Muscle of arm (tissue), 12 donors: ENCODE results near the gene SEMA6C. TPM values are rescaled to one million over a fixed set of nuclear protein-coding genes. Genes with fewer than 3 reads are reported as not detected.

Source experiments
- DNase-seq: peaks from one replicate; pipeline ENCODE4 v3.0.0-alpha.2; 2013
- polyA plus RNA-seq, 12 donors: library from polyadenylated mRNA; unstranded; fragments of 120-200 nt; gene quantifications; one replicate each; pipeline ENCODE4 v1.2.1, GENCODE V29; 2013; ENCODE audit not compliant: insufficient read length in 12 of 12

The SEMA6C gene
- polyA plus RNA-seq, 12 donors: 46.0 to 132 (median 78.0) TPM; not detected in 1

DNA sequence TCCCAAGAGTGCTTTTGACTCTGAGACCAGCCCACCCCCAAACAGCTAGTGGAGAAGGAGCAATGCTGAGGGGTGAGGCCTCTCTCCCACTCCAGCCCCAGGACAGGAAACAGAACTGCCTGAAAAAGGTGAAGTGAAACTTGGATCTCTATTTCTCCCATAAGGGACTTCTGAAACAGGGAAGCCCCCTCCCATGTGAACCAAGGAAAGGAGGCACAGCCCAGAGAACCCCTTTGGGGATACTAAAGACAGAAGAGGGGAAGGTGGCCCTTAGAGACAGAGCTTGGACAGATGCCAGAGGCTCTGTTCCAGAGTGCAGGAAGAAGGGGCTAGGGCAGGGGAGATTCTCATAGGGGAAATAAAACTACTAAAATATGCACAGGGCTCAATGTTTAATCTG, 12.9 kb upstream of the SEMA6C start:
- no peak for DNase-seq

DNA sequence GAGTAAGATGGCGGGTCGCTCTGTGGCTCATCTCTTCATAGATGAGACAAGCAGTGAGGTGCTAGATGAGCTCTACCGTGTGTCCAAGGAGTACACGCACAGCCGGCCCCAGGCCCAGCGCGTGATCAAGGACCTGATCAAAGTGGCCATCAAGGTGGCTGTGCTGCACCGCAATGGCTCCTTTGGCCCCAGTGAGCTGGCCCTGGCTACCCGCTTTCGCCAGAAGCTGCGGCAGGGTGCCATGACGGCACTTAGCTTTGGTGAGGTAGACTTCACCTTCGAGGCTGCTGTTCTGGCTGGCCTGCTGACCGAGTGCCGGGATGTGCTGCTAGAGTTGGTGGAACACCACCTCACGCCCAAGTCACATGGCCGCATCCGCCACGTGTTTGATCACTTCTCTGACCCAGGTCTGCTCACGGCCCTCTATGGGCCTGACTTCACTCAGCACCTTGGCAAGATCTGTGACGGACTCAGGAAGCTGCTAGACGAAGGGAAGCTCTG, 12.4 kb upstream of the SEMA6C start:
- DNase-seq: no peak

DNA sequence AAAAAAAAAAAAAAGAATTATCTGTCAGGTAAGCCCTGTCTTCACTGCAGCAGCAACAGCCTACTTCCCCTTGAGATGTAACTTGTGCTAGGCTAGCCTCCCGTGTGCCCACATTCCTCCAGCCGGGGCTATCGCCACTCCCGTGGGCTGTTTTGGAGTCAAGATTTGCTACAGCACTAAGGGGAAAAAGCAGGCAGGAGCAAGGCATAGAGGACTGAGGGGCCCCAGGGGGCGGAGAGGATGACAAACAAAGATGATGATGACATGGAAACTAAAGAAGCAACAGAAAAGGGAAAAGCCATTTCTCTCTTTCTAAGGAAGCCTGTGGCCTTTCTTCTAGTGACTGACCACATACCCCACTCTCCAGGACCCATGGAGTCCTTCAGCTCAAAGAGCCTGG, 11.9 kb upstream of the SEMA6C start:
- DNase-seq: no peak

DNA sequence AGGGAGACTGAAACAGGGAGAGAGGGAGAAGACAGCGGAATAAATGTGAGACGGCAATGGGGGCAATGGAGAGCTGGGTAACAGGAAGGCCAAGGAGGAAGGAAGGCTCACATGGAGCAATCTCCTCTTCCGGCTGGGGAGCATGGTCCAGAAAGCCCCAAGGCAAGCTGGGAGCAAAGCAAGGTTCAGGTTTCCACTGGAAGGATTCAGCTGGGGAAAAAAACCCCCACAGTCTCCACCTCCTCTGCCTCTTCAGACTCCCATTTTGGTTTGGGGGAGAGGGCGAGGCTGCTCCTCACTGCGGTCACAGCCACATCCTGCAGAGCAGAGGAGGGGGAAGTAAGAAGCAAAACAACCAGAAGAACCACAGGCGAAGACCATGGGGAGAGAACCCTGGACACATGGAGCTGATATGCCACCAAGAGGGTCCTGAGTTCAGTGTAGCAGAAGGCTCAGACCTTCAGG, 10.7 kb upstream of the SEMA6C start:
- no peak for DNase-seq

DNA sequence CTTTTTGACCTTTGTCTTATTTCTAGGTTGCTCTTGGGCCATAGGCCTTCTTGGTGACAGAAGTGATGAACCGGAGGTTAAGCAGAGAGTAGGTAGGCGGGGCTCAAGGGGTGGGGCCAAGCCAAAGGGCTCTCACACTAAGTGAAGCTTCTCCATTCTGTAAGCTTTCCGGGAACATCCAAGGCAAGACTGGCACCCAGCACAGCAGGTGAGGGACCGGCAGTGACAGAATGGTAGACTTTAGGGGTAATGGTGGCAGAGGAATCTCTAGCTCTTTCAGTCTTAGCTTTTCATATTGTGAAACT, 10.0 kb upstream of the SEMA6C start, which contains the start of gene TNFAIP8L2:
TNFAIP8L2 (plus strand) TSS at position 135 of the 305 bp plus-strand sequence. CDS start 2,049 bp downstream, outside the sequence.
- DNase-seq: no peak

DNA sequence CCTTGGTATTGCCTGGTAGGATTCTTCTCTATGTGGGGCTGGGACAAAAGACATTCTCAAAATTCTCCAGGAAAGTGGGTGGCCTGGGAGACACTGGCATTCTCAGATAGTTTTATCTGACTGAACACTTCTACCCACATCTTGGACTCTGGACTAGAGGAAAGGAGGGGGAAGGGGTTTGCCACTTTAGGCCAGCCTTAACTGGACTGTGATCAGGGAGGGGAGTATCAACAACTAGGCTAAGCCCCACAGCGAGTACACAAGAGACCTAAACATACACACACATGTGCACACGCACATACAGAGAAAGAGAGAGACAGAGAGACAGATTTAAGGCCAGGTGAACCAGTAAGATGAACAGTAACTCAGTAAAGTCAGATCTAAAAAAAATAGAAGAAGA, 1.2 kb upstream of the SEMA6C start:
- no peak for DNase-seq

DNA sequence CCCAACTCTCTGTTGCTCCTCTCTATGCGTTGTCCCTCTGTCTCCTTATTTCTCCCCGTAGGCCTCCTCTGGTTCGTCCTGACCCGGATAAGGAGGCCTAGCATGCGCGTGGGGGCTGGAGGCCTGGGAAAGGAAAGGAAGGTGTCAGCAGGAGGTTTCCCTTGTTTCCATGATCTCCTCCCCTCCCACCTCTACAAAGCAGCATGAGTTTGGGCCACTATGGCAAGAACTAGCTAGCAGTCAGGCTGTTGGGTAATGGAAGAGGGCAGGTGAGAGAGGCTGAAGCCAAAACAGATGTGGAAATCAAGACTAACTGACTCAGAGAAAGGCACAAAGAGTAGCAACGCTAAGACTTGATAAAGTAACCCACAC, 687 bp upstream of the SEMA6C start:
- DNase-seq: no peak

DNA sequence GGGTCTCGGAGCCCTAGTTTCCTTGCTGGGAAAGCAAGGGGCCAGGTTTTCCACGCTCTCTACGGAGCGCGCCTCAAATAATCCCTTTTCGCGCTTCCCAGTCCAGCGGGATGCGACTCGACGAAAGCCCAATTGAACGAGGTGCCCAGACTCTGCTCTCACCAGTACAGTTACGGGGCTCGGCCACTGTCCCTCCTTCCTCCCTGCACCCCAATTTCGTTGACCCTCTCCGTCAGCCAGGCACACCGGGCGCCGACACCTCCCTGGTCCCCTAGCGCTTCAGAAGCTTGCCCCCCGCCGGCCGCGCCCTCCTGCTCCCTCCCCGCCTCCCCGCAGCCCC, 389 bp downstream of the SEMA6C start:
- no peak for DNase-seq

DNA sequence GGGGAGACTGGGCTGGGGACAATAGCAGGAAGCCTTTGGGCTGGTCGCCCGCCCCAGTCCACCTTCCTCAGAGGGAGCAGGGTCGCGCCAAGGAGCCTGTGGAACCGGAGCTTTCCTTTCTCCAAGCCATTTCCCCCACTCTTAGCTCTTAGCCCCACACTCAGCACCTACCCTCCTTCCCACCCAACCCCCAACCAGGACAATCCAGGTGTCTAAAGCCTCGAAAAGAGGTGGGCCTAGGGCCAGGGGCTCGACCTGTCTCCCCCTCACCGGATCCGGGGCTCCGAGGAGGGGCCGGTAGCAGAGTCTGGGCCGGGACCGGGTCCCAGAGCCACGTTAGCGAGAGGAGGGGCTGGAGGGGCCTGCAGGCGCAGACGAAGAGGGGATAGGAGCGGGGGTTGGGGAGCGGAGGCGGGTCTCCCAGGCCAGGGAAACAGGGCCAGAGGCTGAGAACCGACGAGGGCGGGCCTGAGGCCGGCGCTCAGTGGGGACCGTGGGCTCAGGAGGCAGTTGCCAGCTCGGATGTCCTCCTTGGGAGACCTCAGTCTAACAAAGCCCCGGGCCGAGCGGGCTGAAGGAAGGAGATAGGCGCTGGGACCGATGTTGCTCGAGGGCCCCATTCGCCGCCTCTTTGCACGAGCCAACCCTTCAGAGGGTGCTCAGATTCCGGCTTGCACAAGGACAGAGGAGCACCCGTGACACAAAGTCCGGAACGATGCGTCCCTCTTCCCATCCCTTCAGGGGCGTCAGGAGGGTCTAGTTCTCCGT, 943 bp downstream of the SEMA6C start:
- DNase-seq: no peak

DNA sequence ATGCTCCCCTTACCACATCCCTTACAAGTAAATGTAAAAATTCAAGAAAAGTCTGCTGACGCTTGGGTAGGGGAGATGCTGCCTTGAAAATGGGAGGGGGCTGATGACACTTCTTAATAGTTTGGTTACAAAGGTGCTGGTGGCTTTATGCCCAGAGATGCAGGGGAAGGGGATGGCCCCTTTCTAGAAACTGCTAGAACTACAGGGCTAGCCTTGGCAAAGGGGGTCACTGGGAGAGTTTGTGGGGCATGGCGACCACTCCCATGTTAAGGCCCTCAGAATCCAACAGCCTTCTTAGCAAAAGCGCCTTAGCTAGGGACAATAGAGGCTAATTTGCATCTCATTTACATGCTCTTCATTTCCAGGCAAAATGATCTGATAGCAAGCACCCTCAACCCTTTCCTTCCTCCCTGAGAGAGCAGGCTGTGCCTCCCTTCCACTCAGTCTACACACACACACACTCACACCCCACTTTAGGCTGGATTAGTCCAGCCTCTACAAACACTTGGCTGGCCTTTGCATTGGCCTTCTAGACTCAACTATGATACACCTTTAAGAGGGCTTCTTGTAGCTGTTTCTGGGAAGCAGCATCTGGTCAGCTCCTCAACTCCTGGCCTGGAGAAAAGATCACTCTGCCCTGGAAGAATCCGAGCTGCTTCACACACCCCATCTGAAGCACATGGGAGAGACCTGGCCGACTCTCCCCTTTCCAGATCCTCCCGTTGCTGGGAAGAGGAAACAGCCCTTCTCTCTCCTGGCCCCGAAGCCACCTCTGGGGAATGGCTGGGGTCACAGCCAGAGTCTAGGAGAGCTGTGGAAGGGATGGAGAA, 1.7 kb downstream of the SEMA6C start:
- DNase-seq: peak; percentile 64

DNA sequence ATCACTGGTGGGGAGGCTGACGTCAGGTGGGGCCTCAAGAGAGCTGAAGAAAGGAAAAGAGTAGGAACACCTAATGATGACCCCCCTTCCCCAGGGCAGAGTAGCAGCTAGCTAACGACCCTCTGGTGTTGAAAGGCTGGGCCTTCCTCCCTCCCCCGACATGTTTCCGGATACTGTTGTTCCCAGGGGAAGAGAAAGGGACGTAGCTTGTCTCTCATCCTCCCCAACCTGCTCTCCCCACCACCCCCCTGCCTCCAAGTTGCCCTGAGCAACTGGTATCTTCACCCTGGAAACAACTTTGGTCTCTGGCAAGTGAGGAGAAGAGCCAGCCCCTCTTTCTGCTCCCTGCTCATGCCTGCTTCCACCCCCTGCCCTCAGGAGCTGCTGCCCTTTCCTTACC, 2.4 kb downstream of the SEMA6C start:
- DNase-seq: no peak

DNA sequence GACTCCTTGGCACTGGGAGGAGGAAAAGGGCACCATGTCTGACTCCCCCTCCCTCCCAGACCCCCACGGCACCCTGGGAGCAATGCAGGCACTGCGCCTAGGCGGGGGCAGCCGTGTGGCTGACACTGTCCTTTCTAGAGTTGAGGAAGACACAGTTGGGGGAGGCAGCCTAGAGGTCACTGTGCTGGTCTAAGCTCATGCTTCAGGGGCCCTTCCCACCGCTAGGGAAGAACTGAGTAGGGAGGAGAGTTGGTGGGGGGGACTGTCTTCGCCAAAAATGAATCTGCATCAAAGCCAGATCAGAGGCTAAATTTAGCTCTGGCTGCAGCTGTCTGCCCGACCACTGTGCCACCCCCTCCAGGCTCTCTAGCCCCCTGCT, 3.4 kb downstream of the SEMA6C start:
- DNase-seq: no peak

DNA sequence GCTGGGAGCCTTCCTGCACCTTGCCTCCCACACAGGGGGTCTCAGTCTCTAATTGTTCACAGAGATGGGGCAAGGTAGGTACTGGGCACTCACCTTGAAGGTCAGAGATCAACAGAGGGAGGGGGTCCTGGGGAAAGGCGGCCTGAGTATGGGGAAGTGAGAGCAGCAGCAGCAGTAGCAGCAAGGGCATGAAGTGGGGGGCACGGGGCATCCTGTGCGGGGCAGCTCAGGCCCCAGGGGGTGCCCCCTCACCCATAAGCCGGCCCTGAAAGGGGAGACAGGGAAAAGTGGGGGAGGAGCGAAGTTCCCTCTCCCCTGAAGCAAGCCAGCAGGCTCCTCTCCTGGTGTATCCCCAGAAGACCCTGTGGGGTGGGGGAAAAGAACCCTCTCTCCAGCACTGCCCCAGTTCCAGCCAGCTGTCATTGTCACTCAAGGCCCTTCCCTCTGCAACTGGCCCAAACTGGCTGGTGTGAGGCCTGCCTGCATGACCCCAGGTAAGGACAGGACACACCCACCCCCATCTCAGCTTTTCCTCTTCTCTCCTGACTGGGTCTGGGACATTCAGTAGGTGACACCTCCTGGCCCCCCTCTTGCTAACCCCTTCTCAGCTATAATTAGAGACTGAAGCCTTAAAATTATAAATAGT, 3.9 kb downstream of the SEMA6C start:
- no peak for DNase-seq

DNA sequence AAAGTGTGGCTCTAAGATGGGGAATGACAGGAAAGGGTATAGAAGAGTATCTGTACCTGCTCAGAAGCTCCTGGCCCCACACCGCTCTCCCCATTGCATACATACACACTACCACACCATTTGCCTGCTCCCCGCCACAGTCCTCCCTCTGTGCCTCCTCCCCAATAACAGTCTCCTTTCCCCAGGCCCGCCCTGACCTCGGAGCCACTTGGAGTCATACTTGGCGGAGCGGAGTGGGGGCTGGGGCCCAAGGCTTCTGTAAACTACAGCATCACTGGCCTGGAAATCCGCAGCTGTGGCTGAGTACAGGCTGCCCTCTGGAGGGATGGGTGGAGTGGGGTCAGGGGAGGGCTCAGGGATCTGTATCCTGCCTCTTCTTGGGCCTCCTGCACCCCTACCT, 8.6 kb downstream of the SEMA6C start:
- no peak for DNase-seq

DNA sequence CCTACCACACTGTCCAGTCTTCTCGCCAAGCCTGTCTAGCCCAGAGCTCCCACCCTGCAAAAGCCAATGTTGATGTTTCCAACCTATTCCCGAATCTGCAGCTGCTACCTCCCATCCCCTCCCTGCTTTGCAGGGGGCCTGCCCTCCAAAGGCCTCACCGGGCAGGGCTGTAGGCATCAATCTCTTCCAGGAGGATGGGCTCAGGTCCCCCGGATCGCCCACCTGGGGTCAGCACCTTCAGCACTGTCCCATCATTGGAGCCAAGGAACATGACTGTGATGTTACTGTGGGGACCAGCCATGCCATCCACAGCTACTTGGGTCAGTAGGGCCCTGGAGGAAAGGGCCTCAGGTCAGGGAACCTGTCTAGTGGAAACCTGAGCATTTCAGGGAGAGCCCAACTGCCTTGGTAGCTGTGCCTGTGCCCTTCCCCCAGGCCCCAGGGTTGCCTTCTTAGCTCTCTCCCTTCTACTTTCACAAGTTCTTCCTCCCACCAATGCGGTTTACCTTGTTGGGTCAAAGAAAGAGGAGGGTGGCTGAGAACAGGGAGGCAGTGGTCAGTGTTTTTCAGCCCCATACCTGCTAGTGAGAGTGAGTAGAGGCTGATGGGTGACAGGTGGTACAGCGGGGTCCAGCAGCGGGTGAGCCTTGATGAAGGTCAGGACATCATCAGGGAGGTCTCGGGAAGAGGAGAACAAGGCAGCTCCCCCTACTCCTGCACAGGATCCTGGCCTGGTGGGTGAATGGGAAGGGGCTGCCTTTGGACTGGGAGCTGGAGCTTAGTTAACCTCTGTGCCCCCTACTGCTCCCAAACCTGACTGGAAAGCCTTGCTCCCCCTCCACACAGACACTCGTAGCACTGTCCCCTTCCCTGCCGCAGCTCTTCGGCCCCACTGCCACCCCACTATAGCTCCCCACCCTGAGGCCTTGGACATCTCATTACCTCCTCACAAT, 10.7 kb downstream of the SEMA6C start:
- DNase-seq: no peak

DNA sequence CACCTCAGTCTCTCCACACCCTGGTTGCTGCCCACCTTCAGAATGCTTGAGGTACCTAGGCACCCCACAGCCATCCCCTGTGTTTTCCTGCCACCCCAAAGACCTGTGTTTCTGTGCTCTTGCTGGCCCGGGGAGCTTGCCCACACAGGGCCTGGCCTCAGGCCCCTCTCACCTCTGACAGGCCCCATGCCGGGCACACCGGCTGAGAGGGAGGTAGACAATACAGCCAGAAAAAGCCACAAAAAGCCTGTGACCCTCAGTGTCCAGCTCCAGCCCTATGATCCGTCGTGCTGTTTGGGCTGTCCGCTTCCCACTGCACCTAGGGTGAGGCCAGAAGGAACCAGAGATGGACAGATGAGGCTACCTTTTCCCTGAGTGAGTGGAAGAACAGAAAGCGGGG, 11.4 kb downstream of the SEMA6C start:
- DNase-seq: no peak

DNA sequence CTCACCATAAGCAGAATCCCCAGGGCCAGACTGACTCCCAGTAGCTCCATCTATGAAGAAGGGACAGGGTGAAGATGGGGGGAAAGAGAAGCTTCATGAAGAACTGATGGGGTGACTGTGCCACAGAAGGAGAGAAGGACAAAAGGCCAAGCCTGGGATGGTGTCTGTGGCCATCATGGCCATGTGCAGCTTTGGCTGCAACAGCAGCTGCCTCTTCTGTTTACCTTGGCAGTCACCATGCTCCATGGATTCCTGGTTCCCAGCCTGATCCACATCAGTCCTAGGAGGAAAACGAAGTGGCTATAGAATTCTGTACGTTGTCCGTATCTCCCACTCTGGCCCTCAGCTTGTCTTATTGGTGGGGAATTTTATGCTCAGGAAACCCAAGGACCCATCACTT, 12.0 kb downstream of the SEMA6C start:
- no peak for DNase-seq

DNA sequence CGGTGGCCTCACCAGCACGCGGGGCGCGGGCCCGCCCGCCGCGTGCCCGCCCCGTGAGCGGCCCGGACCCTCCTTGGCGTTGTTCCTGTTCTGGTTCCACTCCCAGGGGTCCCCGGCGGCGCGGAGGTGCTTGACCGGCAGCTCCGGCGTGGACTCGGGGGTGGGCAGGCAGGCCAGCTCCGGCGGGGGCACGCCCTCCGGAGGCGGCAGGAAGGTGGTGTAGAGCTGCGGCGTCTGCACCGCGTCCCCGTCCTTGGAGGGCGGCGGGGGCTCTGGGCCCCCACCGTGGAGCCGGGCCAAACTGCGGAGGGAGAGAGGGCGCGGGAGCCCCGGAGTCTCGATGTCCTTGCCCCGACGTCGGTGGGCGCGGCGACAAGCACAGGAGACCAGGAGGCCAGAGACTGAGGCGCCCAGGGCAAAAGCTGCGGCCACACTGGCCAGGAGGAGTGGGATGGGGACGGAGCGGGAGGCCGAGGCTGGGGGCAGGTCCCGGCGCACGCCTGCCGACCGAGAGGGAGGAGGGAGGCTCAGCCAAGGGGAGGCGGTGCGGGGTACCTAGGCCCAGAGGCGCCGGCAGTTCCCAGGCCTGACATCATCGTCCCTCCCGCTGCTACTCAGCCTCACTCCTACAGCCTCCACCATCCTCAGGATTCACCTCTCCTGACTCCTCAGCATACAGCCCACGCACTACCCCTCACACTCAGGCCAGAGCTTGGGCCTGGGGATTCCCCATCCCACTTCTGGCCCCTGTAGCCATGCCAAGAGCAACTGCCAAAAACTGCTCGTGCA, 13.2 kb downstream of the SEMA6C start:
- DNase-seq: no peak

DNA sequence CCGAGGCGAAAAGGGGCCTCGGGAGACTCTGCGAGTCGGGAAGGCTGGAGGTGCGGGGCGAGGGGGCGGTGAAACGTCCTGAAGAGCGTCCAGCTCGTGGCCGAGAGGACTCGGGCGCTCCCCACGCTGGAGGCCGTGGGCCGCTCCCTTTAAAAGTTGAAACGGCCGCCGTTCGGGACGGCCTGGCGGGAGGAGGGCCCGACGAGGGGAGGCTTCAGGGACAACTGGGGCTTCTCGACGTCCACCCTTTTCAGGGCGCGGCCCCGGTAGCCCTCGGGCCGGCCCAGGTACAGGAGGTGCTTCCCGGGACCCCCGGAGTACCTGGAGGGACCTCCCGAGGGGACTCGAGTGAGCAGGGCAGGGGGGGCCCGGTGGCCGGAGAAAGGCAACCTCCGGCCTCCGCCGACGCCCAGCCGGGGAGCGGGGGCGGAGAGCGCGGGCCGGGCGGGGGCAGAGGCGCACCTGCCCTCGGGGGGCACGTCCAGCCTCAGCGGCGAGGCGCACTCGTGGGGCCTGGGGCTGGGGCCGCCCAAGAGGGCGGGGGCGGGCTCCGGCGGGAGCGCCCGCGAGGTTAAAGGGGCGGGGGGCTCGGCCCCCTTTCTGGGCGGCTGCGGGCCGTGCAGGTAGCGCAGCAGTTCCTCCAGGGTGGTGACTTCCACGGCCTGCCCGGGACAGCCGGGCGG, 14.0 kb downstream of the SEMA6C start:
- no peak for DNase-seq

DNA sequence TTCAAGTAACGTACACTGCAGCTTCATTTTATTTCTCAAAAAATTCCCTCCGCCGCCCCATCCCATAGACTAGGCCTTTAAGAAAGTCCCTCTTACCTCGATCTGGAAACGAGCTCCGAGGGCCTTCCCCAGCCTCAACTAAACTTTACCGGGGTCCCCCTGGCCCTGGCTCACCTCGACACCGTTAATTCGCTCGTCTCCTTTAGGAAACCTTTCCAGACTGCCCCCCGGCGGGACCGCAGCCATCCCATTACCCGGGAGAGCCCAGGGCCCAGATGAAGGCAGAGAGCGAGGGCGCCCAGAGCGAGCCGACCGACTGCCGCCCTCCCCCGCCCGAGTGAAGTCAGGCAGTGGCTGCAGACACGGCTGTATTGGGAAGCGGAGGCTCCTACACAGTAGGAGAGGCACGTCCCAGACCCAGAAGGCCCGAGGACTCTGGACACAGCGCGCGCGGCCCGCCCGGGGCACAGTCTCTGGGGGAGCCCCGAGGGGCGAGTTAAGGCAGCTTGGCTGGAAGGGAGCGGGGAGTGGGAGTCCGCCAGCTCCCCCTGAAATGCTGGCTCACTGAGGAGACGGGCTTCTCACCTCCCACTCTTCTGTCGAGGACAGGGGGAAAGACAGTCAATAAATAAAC, 14.6 kb downstream of the SEMA6C start:
- DNase-seq: peak; percentile 36
